B cell (primary cell): ENCODE results near the gene REEP6.

ENCODE experiments used
- CTCF ChIP-seq: fragments of 200-600 bp; IDR thresholded peaks from one replicate; pipeline ENCODE4 v1.8.0; 2022; ENCODE audit warnings: antibody characterized with exemption, mild to moderate bottlenecking
- EZH2 ChIP-seq: IDR thresholded peaks from 2 replicates; pipeline ENCODE4 v1.6.1; 2012; ENCODE audit warnings: borderline replicate concordance, low read depth, mild to moderate bottlenecking, moderate library complexity, low read length; ENCODE audit not compliant: insufficient read depth, poor library complexity, severe bottlenecking

GRCh38 chr19:1492474-1493006 lies 1.6 kb downstream of the REEP6 start:
- no peak for TF ChIP-seq CTCF
- no peak for TF ChIP-seq EZH2
